ENCODE data around the gene SEMA4D.

The SEMA4D gene

DNA sequence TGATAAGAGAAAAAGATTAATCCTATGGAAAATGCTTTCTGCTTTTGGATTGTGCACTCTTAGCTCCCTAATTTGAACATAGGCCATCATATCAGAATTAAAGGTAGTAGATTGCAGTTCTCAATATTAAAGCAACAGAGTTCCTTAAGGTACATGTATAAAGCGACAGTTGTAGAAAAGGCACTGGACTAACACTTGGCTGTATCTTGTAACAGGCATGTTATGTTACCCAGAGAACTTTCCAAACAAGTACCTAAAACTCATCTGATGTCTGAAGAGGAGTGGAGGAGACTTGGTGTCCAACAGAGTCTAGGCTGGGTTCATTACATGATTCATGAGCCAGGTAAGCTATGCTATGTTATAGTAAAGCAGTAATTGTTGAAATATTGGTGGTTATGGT lies 183.0 kb downstream of the SEMA4D start:
- H3K4me3 ChIP-seq (ENCODE audit: low read depth in 1 of 2, low read length in 1 of 2), result no peak overlapping the region

DNA sequence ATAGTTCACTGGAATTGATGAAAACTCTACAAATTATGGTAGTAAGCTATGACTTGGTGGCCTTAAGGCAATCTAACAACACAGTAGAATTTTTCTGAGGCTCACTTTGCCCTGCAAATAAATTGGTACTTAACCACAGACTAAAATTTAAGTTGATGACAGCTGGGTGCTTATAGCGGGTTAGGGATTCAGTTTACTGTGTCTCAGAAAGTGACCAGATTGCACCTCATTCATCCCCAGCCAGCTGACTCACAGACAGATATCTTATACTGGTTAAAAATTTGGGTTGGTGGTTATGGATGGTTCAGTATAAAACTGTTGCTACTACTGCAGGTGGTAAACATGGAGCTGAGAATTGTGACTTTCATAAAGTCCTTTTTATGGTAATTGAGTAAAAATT lies 184.1 kb downstream of the SEMA4D start:
- TF ChIP-seq CTCF (IDR thresholded peaks at IDR 0.05), result no peak
- Histone ChIP-seq H3K27ac (no peak overlapping the region), H3K4me1 (ENCODE audit: control insufficient read depth in 1 of 2, insufficient read depth in 1 of 2, low read depth in 1 of 2, low read length in 1 of 2) (peaks cover 52 to 57% of the 10 kb centered on the region in 2 experiments), H3K4me3 (ENCODE audit: low read depth in 1 of 2, low read length in 1 of 2) (no peak overlapping the region), H3K27me3 (no peaks in the 10 kb centered on the region), H3K36me3 (no peaks in the 10 kb centered on the region), H3K9me3 (no peaks in the 10 kb centered on the region)

More for the DNA sequence above, 183.0 kb downstream of the SEMA4D start:
- Histone ChIP-seq H3K27ac (peak overlapping the region; percentile 22), H3K4me1 (ENCODE audit: control insufficient read depth in 1 of 2, insufficient read depth in 1 of 2, low read depth in 1 of 2, low read length in 1 of 2) (peaks cover 59 to 64% of the 10 kb centered on the region in 2 experiments), H3K27me3 (no peaks in the 10 kb centered on the region), H3K9me3 (no peaks in the 10 kb centered on the region), H3K36me3 (no peaks in the 10 kb centered on the region)
- TF ChIP-seq CTCF (IDR thresholded peaks at IDR 0.05), result no peak

- Histone ChIP-seq H3K4me1 (ENCODE audit: control insufficient read depth in 1 of 2, insufficient read depth in 1 of 2, low read depth in 1 of 2, low read length in 1 of 2) (peaks cover 45 to 49% of the 10 kb centered on the region in 2 experiments), H3K9me3 (no peaks in the 10 kb centered on the region), H3K4me3 (ENCODE audit: low read depth in 1 of 2, low read length in 1 of 2) (peak overlapping the region; percentile 77 to 87), H3K36me3 (no peaks in the 10 kb centered on the region), H3K27ac (peak overlapping the region; percentile 97), H3K27me3 (no peaks in the 10 kb centered on the region)
- no peak for TF ChIP-seq CTCF (IDR thresholded peaks at IDR 0.05)
Measured at GRCh38 chr9:89312222-89312571, 185.7 kb downstream of the SEMA4D start.

DNA sequence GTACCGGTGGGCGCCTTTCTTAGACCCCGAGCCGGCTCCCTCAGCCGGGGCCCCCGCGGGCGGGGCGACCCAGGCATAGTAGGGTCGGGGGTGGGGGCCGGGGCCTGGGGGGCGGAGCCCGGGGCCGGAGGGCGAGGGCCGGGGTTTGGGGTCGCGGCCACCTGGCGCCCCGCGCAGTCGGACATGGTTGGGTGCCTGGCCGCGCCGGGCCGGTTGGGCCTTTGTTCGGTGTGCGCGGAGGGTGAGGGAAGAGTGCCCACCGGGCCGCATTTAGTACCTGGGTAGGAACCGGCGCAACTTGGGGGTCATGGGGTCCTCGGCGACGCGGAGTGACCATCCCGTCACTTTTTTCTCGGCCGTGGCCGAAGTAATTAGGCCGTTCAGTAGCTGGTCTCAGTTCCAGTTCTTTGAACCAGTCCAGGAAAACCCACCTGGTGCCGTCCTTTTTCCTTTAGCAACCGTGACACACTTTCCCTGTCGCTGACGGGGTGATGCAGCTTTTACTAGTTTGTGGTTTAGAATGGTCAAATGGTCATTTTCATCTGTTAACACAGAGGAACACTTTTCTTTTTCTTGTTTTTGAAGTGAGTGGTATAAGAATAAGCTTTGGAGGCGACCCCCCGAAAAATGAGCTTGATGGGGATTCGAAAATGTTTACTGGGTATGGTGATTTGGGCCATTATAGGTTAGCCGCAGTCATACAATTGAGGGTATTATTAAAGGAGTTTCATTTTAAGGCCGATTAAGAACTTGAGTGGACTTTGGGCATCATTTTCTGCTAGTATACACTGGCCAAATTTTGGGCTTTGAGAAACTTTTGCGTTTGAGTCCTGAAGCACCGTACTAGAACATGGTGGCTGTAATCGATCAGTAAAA lies 186.3 kb downstream of the SEMA4D start:
- no peaks in the 10 kb centered on the region for H3K36me3 ChIP-seq
- no peaks in the 10 kb centered on the region for H3K9me3 ChIP-seq
- TF ChIP-seq CTCF (IDR thresholded peaks at IDR 0.05), result no peak
- peak overlapping the region; percentile 97 for H3K27ac ChIP-seq
- peaks cover 45 to 49% of the 10 kb centered on the region in 2 experiments for H3K4me1 ChIP-seq (ENCODE audit: control insufficient read depth in 1 of 2, insufficient read depth in 1 of 2, low read depth in 1 of 2, low read length in 1 of 2)
- no peaks in the 10 kb centered on the region for H3K27me3 ChIP-seq
- peak overlapping the region; percentile 77 to 87 for H3K4me3 ChIP-seq (ENCODE audit: low read depth in 1 of 2, low read length in 1 of 2)

All from neutrophil (primary cell).